ENCODE results near the gene FBN3. TPM values are rescaled to one million over a fixed set of nuclear protein-coding genes. Genes with fewer than 3 reads are reported as not detected.
"Not testable (repeated sequence)": the region's sequence is repeated elsewhere in the genome, so short reads cannot be mapped to it uniquely, and the experiment has no call there.

Gene FBN3
- polyA plus RNA-seq, 1 experiment: not detected

GRCh38 chr19:8041531-8041931, 107.9 kb downstream of the FBN3 start:
- no peak overlapping the region for H3K27ac ChIP-seq (ENCODE audit: low read depth, low read length)
- ChIA-PET POLR2A (interaction anchor here (0.7 kb wide), 1 partner anchor 115 kb away, joined by 8 read pairs; no protein-coding TSS in a partner anchor), CTCF (interaction anchor here (0.6 kb wide), 1 partner anchor 572 kb away, joined by 3 read pairs; no protein-coding TSS in a partner anchor)
- no peak overlapping the region for H3K4me3 ChIP-seq (ENCODE audit: low read depth, low read length)
- no peaks in the 10 kb centered on the region for H3K9me3 ChIP-seq (ENCODE audit: control insufficient read depth, insufficient read depth, low read length)
- DNase-seq (ENCODE audit: low read depth, low spot score): no peak
- peaks cover 6% of the 10 kb centered on the region for H3K27me3 ChIP-seq (ENCODE audit: control insufficient read depth, insufficient read depth, low read length)
- TF ChIP-seq CTCF (IDR thresholded peaks at IDR 0.05; ENCODE audit: low read depth, low read length): no peak

DNA sequence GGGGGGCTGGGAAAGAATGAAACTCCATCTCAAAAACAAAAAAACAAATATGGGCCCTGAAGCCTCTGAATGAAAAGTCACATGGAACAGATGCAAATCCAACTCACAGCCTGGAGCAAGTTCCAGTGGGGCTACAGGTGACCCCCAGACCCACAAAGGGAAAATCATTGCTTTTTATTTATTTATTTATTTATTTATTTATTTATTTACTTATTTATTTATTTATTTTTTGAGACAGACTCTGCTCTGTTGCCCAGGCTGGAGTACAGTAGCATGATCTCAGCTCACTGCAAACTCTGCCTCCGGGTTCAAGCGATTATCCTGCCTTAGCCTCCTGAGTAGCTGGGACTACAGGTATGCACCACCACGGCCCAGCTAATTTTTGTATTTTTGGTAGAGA, 110.2 kb downstream of the FBN3 start:
- Histone ChIP-seq H3K9me3 (ENCODE audit: control insufficient read depth, insufficient read depth, low read length) (no peaks in the 10 kb centered on the region), H3K4me3 (ENCODE audit: low read depth, low read length) (no peak overlapping the region), H3K27ac (ENCODE audit: low read depth, low read length) (no peak overlapping the region), H3K27me3 (ENCODE audit: control insufficient read depth, insufficient read depth, low read length) (peaks cover 11% of the 10 kb centered on the region)
- TF ChIP-seq CTCF (IDR thresholded peaks at IDR 0.05; ENCODE audit: low read depth, low read length): no peak
- ChIA-PET CTCF (no interaction called here), POLR2A (no interaction called here)
- DNase-seq (ENCODE audit: low read depth, low spot score): no peak

DNA sequence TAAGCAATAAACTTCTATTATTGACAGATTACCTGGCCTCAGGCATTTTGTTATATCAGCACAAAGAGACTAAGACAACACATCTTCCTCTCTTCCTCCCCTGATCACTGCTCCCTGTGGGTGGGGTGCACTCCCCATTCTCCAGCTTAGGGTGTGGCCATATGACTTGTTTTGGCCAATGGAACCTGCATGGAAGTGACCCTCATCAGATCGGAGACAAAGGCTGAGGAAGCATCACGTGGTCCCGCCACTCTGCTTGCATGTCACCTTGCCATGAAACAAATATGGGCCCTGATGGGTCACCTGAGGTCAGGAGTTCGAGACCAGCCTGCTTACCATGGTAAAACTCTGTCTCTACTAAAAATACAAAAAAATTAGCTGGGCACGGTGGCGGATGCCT, 110.6 kb downstream of the FBN3 start:
- no peak for TF ChIP-seq CTCF (IDR thresholded peaks at IDR 0.05; ENCODE audit: low read depth, low read length)
- H3K4me3 ChIP-seq (ENCODE audit: low read depth, low read length): no peak overlapping the region
- H3K9me3 ChIP-seq (ENCODE audit: control insufficient read depth, insufficient read depth, low read length): no peaks in the 10 kb centered on the region
- H3K27ac ChIP-seq (ENCODE audit: low read depth, low read length): no peak overlapping the region
- peaks cover 11% of the 10 kb centered on the region for H3K27me3 ChIP-seq (ENCODE audit: control insufficient read depth, insufficient read depth, low read length)
- DNase-seq (ENCODE audit: low read depth, low spot score): no peak
- ChIA-PET POLR2A (no interaction called here), CTCF (no interaction called here)

GRCh38 chr19:8036434-8037099, 112.8 kb downstream of the FBN3 start:
- no peak overlapping the region for H3K27ac ChIP-seq (ENCODE audit: low read depth, low read length)
- peaks cover 11% of the 10 kb centered on the region for H3K27me3 ChIP-seq (ENCODE audit: control insufficient read depth, insufficient read depth, low read length)
- CTCF ChIA-PET: interaction anchor here (0.8 kb wide), 1 partner anchor 34 kb away, joined by 5 read pairs; no protein-coding TSS in a partner anchor
- H3K4me3 ChIP-seq (ENCODE audit: low read depth, low read length): no peak overlapping the region
- POLR2A ChIA-PET: no interaction called here
- no peak for DNase-seq (ENCODE audit: low read depth, low spot score)
- no peak for TF ChIP-seq CTCF (IDR thresholded peaks at IDR 0.05; ENCODE audit: low read depth, low read length)
- no peaks in the 10 kb centered on the region for H3K9me3 ChIP-seq (ENCODE audit: control insufficient read depth, insufficient read depth, low read length)

- POLR2A ChIA-PET: no interaction called here
- CTCF ChIA-PET: no interaction called here
- no peaks in the 10 kb centered on the region for H3K9me3 ChIP-seq (ENCODE audit: control insufficient read depth, insufficient read depth, low read length)
- H3K27ac ChIP-seq (ENCODE audit: low read depth, low read length): no peak overlapping the region
- H3K27me3 ChIP-seq (ENCODE audit: control insufficient read depth, insufficient read depth, low read length): peaks cover 11% of the 10 kb centered on the region
- no peak for TF ChIP-seq CTCF (IDR thresholded peaks at IDR 0.05; ENCODE audit: low read depth, low read length)
- H3K4me3 ChIP-seq (ENCODE audit: low read depth, low read length): no peak overlapping the region
- DNase-seq (ENCODE audit: low read depth, low spot score): no peak
Measured at GRCh38 chr19:8034178-8034525, 115.2 kb downstream of the FBN3 start.

- H3K9me3 ChIP-seq (ENCODE audit: control insufficient read depth, insufficient read depth, low read length); CTCF ChIA-PET; DNase-seq (ENCODE audit: low read depth, low spot score); H3K4me3 ChIP-seq (ENCODE audit: low read depth, low read length); POLR2A ChIA-PET; H3K27ac ChIP-seq (ENCODE audit: low read depth, low read length): not testable (repeated sequence)
- peaks cover 11% of the 10 kb centered on the region for H3K27me3 ChIP-seq (ENCODE audit: control insufficient read depth, insufficient read depth, low read length)
Measured at GRCh38 chr19:8033287-8034177, 115.9 kb downstream of the FBN3 start.

All from AG04450 (cell line).